GM23338 (cell line): Measurements from ENCODE around the gene ELFN1. TPM values are rescaled to one million over a fixed set of nuclear protein-coding genes. Genes with fewer than 3 reads are reported as not detected.

ENCODE experiments used
- ATAC-seq: fragments of 200-7000 bp; cut with Tn5 transposase; 3 replicates; pipeline ENCODE4 v1.9.1; 2020
- DNase-seq: peaks from one replicate; pipeline ENCODE4 v3.0.0-alpha.2; 2015; ENCODE audit warnings: low spot score
- H2AFZ ChIP-seq: fragments of 200-600 bp; sonication (generic); 2 replicates; pipeline ENCODE4 v1.8.0; 2016; ENCODE audit warnings: antibody characterized with exemption, mild to moderate bottlenecking, moderate library complexity
- H3F3A ChIP-seq: fragments of 200-600 bp; sonication (generic); replicated peaks from 2 replicates; pipeline ENCODE4 v1.8.0; 2017; ENCODE audit warnings: antibody characterized with exemption, mixed run types, low read depth
- H3K27ac ChIP-seq: fragments of 200-600 bp; sonication (generic); 2 replicates; pipeline ENCODE4 v1.6.1; 2016; ENCODE audit warnings: low read depth
- H3K27me3 ChIP-seq: fragments of 200-600 bp; sonication (generic); 2 replicates; pipeline ENCODE4 v1.8.0; 2016; ENCODE audit warnings: mild to moderate bottlenecking, mixed run types, moderate library complexity; ENCODE audit not compliant: insufficient read depth
- H3K36me3 ChIP-seq: fragments of 200-600 bp; sonication (generic); 2 replicates; pipeline ENCODE4 v1.8.0; 2016; ENCODE audit warnings: mild to moderate bottlenecking; ENCODE audit not compliant: insufficient read depth
- H3K4me1 ChIP-seq: fragments of 200-600 bp; sonication (generic); 2 replicates; pipeline ENCODE4 v1.8.0; 2016; ENCODE audit warnings: mild to moderate bottlenecking, moderate library complexity; ENCODE audit not compliant: insufficient read depth
- H3K4me2 ChIP-seq: fragments of 200-600 bp; sonication (generic); 2 replicates; pipeline ENCODE4 v1.7.1; 2017; ENCODE audit warnings: mixed run types
- H3K4me3 ChIP-seq: fragments of 200-600 bp; sonication (generic); 2 replicates; pipeline ENCODE4 v1.6.1; 2016; ENCODE audit warnings: mixed run types
- H3K79me2 ChIP-seq: fragments of 200-600 bp; sonication (generic); replicated peaks from 2 replicates; pipeline ENCODE4 v1.8.0; 2017; ENCODE audit warnings: mild to moderate bottlenecking; ENCODE audit not compliant: insufficient read depth
- H3K9me2 ChIP-seq: fragments of 200-600 bp; sonication (generic); 2 replicates; pipeline ENCODE4 v1.8.0; 2017; ENCODE audit not compliant: insufficient read depth
- H4K20me1 ChIP-seq: fragments of 200-600 bp; sonication (generic); replicated peaks from 2 replicates; pipeline ENCODE4 v1.8.0; 2017; ENCODE audit warnings: mild to moderate bottlenecking; ENCODE audit not compliant: insufficient read depth
- H3K27ac Mint-ChIP-seq: 2 replicates; pipeline ENCODE4 v1.8.0; 2020; ENCODE audit warnings: inconsistent platforms, mild to moderate bottlenecking, moderate library complexity, mixed read lengths
- H3K27me3 Mint-ChIP-seq: 3 replicates; pipeline ENCODE4 v1.8.0; 2022; ENCODE audit warnings: low read depth, mild to moderate bottlenecking, moderate library complexity, mixed read lengths, inconsistent platforms; ENCODE audit not compliant: insufficient read depth, poor library complexity
- H3K36me3 Mint-ChIP-seq: 3 replicates; pipeline ENCODE4 v1.8.0; 2021; ENCODE audit warnings: low read depth, mild to moderate bottlenecking, inconsistent platforms, moderate library complexity, mixed read lengths
- H3K4me1 Mint-ChIP-seq: 3 replicates; pipeline ENCODE4 v1.8.0; 2020; ENCODE audit warnings: mild to moderate bottlenecking, inconsistent platforms, mixed read lengths
- H3K4me3 Mint-ChIP-seq: 3 replicates; pipeline ENCODE4 v1.8.0; 2021; ENCODE audit warnings: moderate library complexity, mild to moderate bottlenecking, inconsistent platforms, mixed read lengths
- H3K9me3 Mint-ChIP-seq: 3 replicates; pipeline ENCODE4 v1.8.0; 2020; ENCODE audit warnings: moderate library complexity, mild to moderate bottlenecking, inconsistent platforms, mixed read lengths
- CREB1 ChIP-seq: fragments of 250-450 bp; sonication (Bioruptor Pico); IDR thresholded peaks from 2 replicates; pipeline ENCODE4 v1.5.0; 2020; ENCODE audit warnings: low read depth, mild to moderate bottlenecking, moderate library complexity
- CTCF ChIP-seq, 2 experiments: fragments of 200-600 bp in 1 of 2; sonication (generic) in 1 of 2; conservative IDR thresholded peaks; 2 replicates each; pipeline versions ENCODE4 v1.5.1 to v1.6.1; 2016 to 2017; ENCODE audit warnings: antibody characterized with exemption in 2 of 2, low read depth in 2 of 2, mild to moderate bottlenecking in 2 of 2, moderate library complexity in 1 of 2
- EZH2 ChIP-seq: fragments of 200-600 bp; sonication (generic); IDR thresholded peaks from one replicate; pipeline ENCODE4 v1.8.0; 2017; ENCODE audit warnings: antibody characterized with exemption, mild to moderate bottlenecking, low read depth; ENCODE audit not compliant: unreplicated experiment
- JUNB ChIP-seq: IDR thresholded peaks from one replicate; pipeline ENCODE4 v1.6.1; 2016; ENCODE audit warnings: antibody characterized with exemption; ENCODE audit not compliant: unreplicated experiment
- POLR2AphosphoS5 ChIP-seq: IDR thresholded peaks from 2 replicates; pipeline ENCODE4 v1.6.1; 2016; ENCODE audit warnings: antibody characterized with exemption, low read depth
- REST ChIP-seq: IDR thresholded peaks from one replicate; pipeline ENCODE4 v1.6.1; 2018; ENCODE audit warnings: antibody characterized with exemption; ENCODE audit not compliant: unreplicated experiment
- STAT1 ChIP-seq: IDR thresholded peaks from one replicate; pipeline ENCODE4 v1.6.1; 2016; ENCODE audit warnings: antibody characterized with exemption; ENCODE audit not compliant: unreplicated experiment
- ZNF114 ChIP-seq: fragments of 250-450 bp; sonication (Bioruptor Pico); IDR thresholded peaks from 2 replicates; pipeline ENCODE4 v1.5.0; 2020; ENCODE audit warnings: mild to moderate bottlenecking, moderate library complexity
- ZNF331 ChIP-seq: fragments of 250-450 bp; sonication (Bioruptor Pico); IDR thresholded peaks from 2 replicates; pipeline ENCODE4 v1.5.0; 2020; ENCODE audit warnings: low read depth, mild to moderate bottlenecking, moderate library complexity
- polyA plus RNA-seq: library from polyadenylated mRNA; unstranded; fragments of >200 nt; fragmentation: Nextera tagmentation; extraction: Ambion mirVana; gene quantifications from 2 replicates; pipeline ENCODE4 v1.2.1, GENCODE V29; 2016
- total RNA-seq: library from RNA; depleted of rRNA; stranded (reverse); fragments of >200 nt; shearing (Covaris generic); gene quantifications from 2 replicates; pipeline ENCODE4 v1.2.3, GENCODE V29; 2014
- TF ChIP-seq, protein P1 (sequence below): IDR thresholded peaks from 2 replicates; pipeline ENCODE4 v1.6.1; 2016; ENCODE audit warnings: antibody characterized with exemption
- TF ChIP-seq, protein P2 (sequence below): fragments of 250-450 bp; sonication (Bioruptor Pico); IDR thresholded peaks from 2 replicates; pipeline ENCODE4 v1.5.0; 2020; ENCODE audit warnings: mild to moderate bottlenecking, moderate library complexity

Gene ELFN1
- total and polyA plus RNA-seq, 2 experiments from 2014 or later, result 0.08 to 3.5 TPM

- TF ChIP-seq, protein P1, sequence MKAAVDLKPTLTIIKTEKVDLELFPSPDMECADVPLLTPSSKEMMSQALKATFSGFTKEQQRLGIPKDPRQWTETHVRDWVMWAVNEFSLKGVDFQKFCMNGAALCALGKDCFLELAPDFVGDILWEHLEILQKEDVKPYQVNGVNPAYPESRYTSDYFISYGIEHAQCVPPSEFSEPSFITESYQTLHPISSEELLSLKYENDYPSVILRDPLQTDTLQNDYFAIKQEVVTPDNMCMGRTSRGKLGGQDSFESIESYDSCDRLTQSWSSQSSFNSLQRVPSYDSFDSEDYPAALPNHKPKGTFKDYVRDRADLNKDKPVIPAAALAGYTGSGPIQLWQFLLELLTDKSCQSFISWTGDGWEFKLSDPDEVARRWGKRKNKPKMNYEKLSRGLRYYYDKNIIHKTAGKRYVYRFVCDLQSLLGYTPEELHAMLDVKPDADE, result no peak
- TF ChIP-seq CREB1 (CRISPR knock-in tag) (no peak), CTCF (conservative IDR thresholded peaks at IDR 0.05; ENCODE audit: low read depth in 2 of 2) (no peak)
Observed at GRCh38 chr7:1736484-1736817, 66.4 kb downstream of the ELFN1 start (continued).

DNA sequence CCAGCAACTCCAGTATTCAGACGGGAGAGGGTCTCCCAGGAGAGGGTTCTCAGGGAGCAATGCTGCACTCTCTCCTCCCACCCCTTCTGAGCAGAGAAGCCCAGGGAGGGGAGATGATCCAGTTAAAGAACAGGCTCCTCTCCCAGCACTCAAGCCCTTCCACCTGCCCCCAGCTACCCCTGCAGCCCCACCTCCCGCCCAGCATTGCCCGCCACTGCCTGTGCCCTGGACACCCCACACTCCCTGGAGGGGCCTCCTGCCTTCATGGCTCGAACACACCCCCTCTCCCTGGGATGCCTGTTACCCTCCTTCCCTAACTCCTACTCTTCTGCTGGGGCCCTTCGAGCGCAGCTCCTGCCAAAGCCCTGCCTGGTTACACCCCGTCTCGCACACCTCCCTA, 66.8 kb downstream of the ELFN1 start:
- Mint-ChIP-seq H3K27me3 (peaks cover 8% of the 10 kb centered on the region), H3K9me3 (no peaks in the 10 kb centered on the region), H3K4me3 (no peak overlapping the region), H3K27ac (no peak overlapping the region), H3K4me1 (no peaks in the 10 kb centered on the region), H3K36me3 (no peaks in the 10 kb centered on the region)
- no peak for TF ChIP-seq ZNF114 (CRISPR knock-in tag)
- no peak for TF ChIP-seq REST
- TF ChIP-seq EZH2, result no peak
- TF ChIP-seq POLR2AphosphoS5, result no peak
- TF ChIP-seq CREB1 (CRISPR knock-in tag), result no peak
- no peak for TF ChIP-seq CTCF (conservative IDR thresholded peaks at IDR 0.05; ENCODE audit: low read depth in 2 of 2)
- no peak for TF ChIP-seq STAT1
- TF ChIP-seq, protein P2, sequence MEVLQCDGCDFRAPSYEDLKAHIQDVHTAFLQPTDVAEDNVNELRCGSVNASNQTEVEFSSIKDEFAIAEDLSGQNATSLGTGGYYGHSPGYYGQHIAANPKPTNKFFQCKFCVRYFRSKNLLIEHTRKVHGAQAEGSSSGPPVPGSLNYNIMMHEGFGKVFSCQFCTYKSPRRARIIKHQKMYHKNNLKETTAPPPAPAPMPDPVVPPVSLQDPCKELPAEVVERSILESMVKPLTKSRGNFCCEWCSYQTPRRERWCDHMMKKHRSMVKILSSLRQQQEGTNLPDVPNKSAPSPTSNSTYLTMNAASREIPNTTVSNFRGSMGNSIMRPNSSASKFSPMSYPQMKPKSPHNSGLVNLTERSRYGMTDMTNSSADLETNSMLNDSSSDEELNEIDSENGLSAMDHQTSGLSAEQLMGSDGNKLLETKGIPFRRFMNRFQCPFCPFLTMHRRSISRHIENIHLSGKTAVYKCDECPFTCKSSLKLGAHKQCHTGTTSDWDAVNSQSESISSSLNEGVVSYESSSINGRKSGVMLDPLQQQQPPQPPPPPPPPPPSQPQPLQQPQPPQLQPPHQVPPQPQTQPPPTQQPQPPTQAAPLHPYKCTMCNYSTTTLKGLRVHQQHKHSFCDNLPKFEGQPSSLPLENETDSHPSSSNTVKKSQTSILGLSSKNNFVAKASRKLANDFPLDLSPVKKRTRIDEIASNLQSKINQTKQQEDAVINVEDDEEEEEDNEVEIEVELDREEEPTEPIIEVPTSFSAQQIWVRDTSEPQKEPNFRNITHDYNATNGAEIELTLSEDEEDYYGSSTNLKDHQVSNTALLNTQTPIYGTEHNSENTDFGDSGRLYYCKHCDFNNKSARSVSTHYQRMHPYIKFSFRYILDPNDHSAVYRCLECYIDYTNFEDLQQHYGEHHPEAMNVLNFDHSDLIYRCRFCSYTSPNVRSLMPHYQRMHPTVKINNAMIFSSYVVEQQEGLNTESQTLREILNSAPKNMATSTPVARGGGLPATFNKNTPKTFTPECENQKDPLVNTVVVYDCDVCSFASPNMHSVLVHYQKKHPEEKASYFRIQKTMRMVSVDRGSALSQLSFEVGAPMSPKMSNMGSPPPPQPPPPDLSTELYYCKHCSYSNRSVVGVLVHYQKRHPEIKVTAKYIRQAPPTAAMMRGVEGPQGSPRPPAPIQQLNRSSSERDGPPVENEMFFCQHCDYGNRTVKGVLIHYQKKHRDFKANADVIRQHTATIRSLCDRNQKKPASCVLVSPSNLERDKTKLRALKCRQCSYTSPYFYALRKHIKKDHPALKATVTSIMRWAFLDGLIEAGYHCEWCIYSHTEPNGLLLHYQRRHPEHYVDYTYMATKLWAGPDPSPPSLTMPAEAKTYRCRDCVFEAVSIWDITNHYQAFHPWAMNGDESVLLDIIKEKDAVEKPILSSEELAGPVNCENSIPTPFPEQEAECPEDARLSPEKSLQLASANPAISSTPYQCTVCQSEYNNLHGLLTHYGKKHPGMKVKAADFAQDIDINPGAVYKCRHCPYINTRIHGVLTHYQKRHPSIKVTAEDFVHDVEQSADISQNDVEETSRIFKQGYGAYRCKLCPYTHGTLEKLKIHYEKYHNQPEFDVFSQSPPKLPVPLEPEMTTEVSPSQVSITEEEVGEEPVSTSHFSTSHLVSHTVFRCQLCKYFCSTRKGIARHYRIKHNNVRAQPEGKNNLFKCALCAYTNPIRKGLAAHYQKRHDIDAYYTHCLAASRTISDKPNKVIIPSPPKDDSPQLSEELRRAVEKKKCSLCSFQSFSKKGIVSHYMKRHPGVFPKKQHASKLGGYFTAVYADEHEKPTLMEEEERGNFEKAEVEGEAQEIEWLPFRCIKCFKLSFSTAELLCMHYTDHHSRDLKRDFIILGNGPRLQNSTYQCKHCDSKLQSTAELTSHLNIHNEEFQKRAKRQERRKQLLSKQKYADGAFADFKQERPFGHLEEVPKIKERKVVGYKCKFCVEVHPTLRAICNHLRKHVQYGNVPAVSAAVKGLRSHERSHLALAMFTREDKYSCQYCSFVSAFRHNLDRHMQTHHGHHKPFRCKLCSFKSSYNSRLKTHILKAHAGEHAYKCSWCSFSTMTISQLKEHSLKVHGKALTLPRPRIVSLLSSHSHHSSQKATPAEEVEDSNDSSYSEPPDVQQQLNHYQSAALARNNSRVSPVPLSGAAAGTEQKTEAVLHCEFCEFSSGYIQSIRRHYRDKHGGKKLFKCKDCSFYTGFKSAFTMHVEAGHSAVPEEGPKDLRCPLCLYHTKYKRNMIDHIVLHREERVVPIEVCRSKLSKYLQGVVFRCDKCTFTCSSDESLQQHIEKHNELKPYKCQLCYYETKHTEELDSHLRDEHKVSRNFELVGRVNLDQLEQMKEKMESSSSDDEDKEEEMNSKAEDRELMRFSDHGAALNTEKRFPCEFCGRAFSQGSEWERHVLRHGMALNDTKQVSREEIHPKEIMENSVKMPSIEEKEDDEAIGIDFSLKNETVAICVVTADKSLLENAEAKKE (CRISPR knock-in tag), result no peak
- TF ChIP-seq JUNB, result no peak
- no peak for TF ChIP-seq ZNF331 (CRISPR knock-in tag)
- no peaks in the 10 kb centered on the region for H3K79me2 ChIP-seq
- DNase-seq (no peak), ATAC-seq (no peak)
- H3K36me3 ChIP-seq, result no peaks in the 10 kb centered on the region
- no peaks in the 10 kb centered on the region for H3K27me3 ChIP-seq
- no peak overlapping the region for H3K4me2 ChIP-seq
- H3K27ac ChIP-seq, result no peak overlapping the region
- no peaks in the 10 kb centered on the region for H3K4me1 ChIP-seq
- no peaks in the 10 kb centered on the region for H3K9me2 ChIP-seq
- no peak overlapping the region for H3K4me3 ChIP-seq
- no peak overlapping the region for H2AFZ ChIP-seq
- no peaks in the 10 kb centered on the region for H3F3A ChIP-seq
- no peaks in the 10 kb centered on the region for H4K20me1 ChIP-seq
